Fibroblast of pulmonary artery (primary cell): ENCODE data around the gene RTF1.

Source experiments
- DNase-seq: peaks from one replicate; pipeline ENCODE4 v3.0.0-alpha.2; 2010; ENCODE audit warnings: low read depth
- H3K4me3 ChIP-seq: replicated peaks from 2 replicates; pipeline ENCODE4 v1.5.1; 2011; ENCODE audit warnings: low read depth, mild to moderate bottlenecking, control low read depth, low read length, moderate library complexity
- TF ChIP-seq, protein P1 (sequence below): IDR thresholded peaks from 2 replicates; pipeline ENCODE4 v1.5.1; 2011; ENCODE audit warnings: mild to moderate bottlenecking, control low read depth, low read length, inconsistent platforms; ENCODE audit errors: missing control alignments

RTF1 gene

DNA sequence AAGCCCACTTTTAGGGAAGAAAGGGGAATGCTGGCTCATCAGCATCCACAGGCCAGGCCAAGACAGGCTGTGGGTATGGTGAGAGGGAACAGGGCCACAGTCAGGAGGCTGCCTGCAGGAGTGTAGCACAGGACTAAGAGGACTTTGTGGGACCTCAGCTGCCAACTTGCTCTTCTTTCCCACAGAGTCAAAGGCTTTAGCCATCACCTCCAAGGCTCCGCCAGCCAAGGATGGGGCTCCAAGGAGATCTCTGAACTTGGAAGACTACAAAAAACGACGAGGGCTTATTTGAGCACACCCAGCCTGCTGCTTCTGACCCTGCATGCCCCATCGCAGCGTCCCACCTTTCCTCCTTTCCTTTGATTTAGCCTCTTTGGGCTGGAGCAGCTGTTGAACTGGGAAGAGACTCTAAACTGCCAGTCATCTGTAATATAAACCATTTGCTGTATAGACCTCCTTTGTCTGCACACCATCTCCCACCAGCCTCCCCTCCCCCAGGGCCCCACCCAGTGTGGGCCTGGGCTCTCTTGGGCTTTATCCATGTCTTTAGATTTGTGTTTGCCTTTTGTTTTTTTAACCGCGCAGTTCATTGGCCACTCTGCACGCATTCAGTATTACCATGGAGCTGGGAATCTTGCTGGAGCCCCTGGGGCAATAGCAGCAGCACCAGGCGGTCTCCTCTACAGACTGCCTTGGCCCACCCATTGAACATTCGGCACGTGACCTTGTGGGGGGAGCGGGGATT is 63.7 kb downstream of the RTF1 start:
- DNase-seq: no peak
- no peak overlapping the region for H3K4me3 ChIP-seq
- TF ChIP-seq, protein P1, sequence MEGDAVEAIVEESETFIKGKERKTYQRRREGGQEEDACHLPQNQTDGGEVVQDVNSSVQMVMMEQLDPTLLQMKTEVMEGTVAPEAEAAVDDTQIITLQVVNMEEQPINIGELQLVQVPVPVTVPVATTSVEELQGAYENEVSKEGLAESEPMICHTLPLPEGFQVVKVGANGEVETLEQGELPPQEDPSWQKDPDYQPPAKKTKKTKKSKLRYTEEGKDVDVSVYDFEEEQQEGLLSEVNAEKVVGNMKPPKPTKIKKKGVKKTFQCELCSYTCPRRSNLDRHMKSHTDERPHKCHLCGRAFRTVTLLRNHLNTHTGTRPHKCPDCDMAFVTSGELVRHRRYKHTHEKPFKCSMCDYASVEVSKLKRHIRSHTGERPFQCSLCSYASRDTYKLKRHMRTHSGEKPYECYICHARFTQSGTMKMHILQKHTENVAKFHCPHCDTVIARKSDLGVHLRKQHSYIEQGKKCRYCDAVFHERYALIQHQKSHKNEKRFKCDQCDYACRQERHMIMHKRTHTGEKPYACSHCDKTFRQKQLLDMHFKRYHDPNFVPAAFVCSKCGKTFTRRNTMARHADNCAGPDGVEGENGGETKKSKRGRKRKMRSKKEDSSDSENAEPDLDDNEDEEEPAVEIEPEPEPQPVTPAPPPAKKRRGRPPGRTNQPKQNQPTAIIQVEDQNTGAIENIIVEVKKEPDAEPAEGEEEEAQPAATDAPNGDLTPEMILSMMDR: no peak

DNA sequence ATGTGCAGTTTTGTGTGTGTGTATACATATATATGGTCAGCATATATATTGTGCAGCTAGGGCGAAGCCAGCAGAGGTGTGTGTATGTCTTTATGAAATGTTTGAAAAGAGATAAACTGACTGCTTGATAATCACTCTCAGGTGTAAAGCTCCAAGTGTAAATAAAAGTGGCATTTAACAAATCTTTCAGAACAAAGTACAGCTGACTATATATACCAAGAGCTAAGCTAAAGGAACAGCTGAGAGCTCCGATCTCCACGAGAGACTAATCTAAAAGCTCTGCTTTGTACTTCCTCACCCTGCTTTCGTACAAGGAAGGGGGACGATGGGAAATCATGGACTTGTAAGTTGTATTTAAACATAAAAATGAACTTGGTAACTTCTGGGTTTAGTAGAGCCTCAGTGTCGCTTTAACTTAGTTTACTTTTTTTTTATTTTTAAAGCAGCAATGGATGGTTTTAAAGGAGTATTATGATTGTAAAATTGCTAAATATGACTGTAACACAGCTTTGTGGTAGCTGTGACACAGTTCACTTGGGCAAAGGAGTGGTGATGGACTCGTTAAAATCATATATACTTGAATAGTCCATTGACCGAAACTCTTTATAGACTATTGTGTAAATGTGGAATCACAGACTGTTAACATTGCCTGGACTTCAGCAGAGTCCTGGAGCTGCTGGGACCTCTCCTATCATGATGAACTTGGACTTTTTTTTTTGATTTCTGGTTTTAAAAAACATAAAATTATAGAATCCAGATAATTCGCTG is 65.4 kb downstream of the RTF1 start:
- DNase-seq: no peak
- TF ChIP-seq, protein P1: no peak

DNA sequence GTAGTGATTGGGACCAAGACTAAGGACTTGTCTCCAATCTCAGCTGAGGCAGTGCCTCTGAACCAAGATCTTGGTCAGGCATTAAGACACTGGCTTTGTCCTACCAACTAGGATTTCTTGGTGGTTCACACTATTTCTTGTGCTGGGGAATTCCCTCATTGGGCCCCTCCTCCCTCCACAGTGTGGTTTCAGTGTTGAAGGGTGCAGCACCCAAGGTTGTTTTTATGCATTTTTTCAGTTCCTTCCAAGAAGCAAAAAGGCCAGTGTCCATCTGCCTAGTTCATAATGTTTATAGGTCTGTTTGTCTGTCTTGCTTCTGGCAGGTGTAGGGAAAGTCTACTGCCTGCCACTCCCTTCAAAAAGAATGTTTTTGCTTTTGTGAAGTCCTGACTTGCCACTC is 66.2 kb downstream of the RTF1 start:
- DNase-seq: no peak
- TF ChIP-seq, protein P1: no peak
- H3K4me3 ChIP-seq: no peak overlapping the region

More for the DNA sequence above, 65.4 kb downstream of the RTF1 start:
- H3K4me3 ChIP-seq: no peak overlapping the region

DNA sequence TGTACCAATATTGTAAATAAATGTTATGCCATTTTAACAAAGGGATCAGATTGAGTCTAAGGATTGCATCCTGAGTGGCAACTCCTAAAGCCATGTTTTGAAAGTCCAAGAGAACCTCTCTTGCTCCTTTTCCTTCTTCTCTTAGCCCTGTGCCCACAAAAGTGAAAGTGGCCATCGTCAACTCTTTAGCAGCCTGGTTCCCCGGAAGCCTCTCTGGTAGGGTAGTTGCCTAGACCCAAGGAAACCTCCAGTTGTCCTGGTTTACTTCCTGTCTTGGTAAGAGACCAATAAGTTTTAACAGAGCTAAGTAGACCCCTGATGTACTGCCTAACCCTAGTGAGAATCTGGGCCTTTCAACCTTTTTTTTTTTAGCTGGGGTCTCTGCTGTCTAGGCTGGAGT is 66.6 kb downstream of the RTF1 start:
- TF ChIP-seq, protein P1: no peak
- no peak for DNase-seq

DNA sequence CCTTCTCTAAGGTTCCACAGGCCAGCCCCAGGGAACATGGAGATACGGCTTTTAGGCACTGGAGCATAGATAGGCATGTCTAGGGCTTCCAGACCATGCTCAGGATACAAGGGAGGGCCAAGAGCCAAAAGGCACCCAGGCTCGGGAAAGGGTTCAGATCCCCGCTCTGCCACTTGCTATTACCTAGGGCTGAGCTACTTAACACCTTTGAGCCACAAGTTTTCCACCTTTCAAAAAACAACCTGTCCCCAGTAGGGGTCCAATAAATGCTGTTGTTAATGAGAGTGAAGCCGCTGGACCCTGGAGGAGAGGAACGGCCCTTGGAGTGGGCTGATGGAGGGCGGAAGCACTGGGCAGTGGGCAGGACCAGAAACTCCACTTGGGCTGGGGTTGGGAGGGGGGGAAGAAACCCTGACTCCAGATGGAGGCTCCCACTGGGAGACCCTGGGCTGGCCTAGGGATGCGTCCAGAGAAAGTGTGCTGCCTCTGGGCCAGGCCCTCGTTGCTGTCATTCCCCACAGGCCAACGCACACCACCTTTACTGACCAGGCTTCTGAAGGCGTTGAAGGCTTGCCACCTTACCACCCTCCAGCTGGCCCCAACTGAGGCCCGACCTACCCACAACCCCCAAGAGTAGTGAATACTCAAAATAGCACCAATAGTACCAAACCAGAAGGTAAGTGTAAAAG is 68.2 kb downstream of the RTF1 start:
- H3K4me3 ChIP-seq: no peak overlapping the region
- TF ChIP-seq, protein P1: no peak
- DNase-seq: no peak

More for the DNA sequence above, 66.6 kb downstream of the RTF1 start:
- H3K4me3 ChIP-seq: no peak overlapping the region

DNA sequence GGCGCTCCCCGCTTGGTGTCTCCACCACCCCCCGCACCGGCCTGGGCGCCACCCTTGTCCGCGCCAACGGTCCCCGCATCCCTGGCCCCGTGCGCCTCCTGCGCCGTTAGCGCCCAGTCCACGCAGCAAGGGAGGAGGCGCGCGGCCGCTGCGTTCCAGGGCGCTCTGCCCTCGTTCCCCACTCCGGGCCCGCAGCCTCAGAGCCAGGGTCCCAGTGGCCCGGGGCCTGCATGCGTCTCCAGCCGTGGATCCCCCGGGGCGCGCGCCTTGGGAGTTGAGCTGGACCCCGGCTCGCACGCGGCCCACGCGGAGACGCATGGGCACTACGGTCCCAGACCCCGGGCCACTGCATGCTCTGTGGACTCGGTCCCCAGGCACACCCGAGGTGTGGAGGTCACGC is 69.4 kb downstream of the RTF1 start:
- H3K4me3 ChIP-seq: no peak overlapping the region
- DNase-seq: no peak
- TF ChIP-seq, protein P1: no peak
